ENCODE results near the gene CD79A. TPM values are rescaled to one million over a fixed set of nuclear protein-coding genes. Genes with fewer than 3 reads are reported as not detected.

Gene CD79A
- total and polyA plus RNA-seq, 4 experiments from 2014 or later: 0.93 to 29.7 (median 3.2) TPM

GRCh38 chr19:41918095-41918494 lies 41.0 kb downstream of the CD79A start:
- peaks cover 30% of the 10 kb centered on the region for H3K4me1 ChIP-seq (ENCODE audit: insufficient read depth, low read length)
- H3K9me3 ChIP-seq (ENCODE audit: control insufficient read depth in 1 of 2, low read length in 2 of 2): no peaks in the 10 kb centered on the region
- Mint-ChIP-seq H3K27me3 (peaks cover 8% of the 10 kb centered on the region in 2 donors), H3K4me3 (no peak overlapping the region), H3K27ac (no peak overlapping the region), H3K4me1 (peaks cover 5 to 18% (median 10%) of the 10 kb centered on the region in 4 donors), H3K36me3 (peaks cover 0 to under 1% of the 10 kb centered on the region in 2 donors), H3K9me3 (no peaks in the 10 kb centered on the region)
- peaks cover 23% of the 10 kb centered on the region for H3K27me3 ChIP-seq (ENCODE audit: insufficient read depth, low read length)
- no peak overlapping the region for H3K27ac ChIP-seq (ENCODE audit: low read depth, low read length)
- H3K4me3 ChIP-seq (ENCODE audit: low read length in 2 of 2): no peak overlapping the region
- no peaks in the 10 kb centered on the region for H3K36me3 ChIP-seq (ENCODE audit: insufficient read depth, low read length)
- no peak for DNase-seq
- intact Hi-C loops (cut with micrococcal nuclease): no loop called here
- CTCF ChIA-PET (ENCODE audit: partially characterized antibody): no interaction called here
- POLR2A ChIA-PET (ENCODE audit: partially characterized antibody): interaction anchor here (1.0 kb wide), 1 partner anchor 30 kb away, joined by 3 read pairs; no protein-coding TSS in a partner anchor

GRCh38 chr19:41918653-41919244 lies 41.7 kb downstream of the CD79A start:
- no peak overlapping the region for H3K4me3 Mint-ChIP-seq
- intact Hi-C loops (cut with micrococcal nuclease): no loop called here
- no peak overlapping the region for H3K4me3 ChIP-seq (ENCODE audit: low read length in 2 of 2)
- H3K9me3 Mint-ChIP-seq: no peaks in the 10 kb centered on the region
- DNase-seq: peak in 1 of 5 donors; percentile 14
- no peak overlapping the region for H3K27ac ChIP-seq (ENCODE audit: low read depth, low read length)
- peaks cover 9 to 13% (median 11%) of the 10 kb centered on the region in 4 donors for H3K4me1 Mint-ChIP-seq
- POLR2A ChIA-PET (ENCODE audit: partially characterized antibody): interaction anchor here (0.9 to 1.4 kb wide), 3 partner anchors 7 to 58 kb away, joined by 3 to 4 read pairs (median 4); partner anchors contain the start of gene RPS19
- H3K36me3 ChIP-seq (ENCODE audit: insufficient read depth, low read length): no peaks in the 10 kb centered on the region
- CTCF ChIA-PET (ENCODE audit: partially characterized antibody): interaction anchor here (1.0 kb wide), 1 partner anchor 32 kb away, joined by 3 read pairs; no protein-coding TSS in a partner anchor
- no peak overlapping the region for H3K27ac Mint-ChIP-seq
- H3K36me3 Mint-ChIP-seq: peaks cover 0 to 4% of the 10 kb centered on the region in 2 donors
- H3K27me3 ChIP-seq (ENCODE audit: insufficient read depth, low read length): peaks cover 21% of the 10 kb centered on the region
- H3K4me1 ChIP-seq (ENCODE audit: insufficient read depth, low read length): peaks cover 24% of the 10 kb centered on the region
- H3K27me3 Mint-ChIP-seq: peaks cover 5 to 6% of the 10 kb centered on the region in 2 donors
- no peaks in the 10 kb centered on the region for H3K9me3 ChIP-seq (ENCODE audit: control insufficient read depth in 1 of 2, low read length in 2 of 2)

GRCh38 chr19:41919948-41920712 lies 43.1 kb downstream of the CD79A start:
- Mint-ChIP-seq H3K36me3 (peaks cover 0 to 4% of the 10 kb centered on the region in 2 donors), H3K27me3 (peaks cover 0 to 2% of the 10 kb centered on the region in 2 donors), H3K4me3 (no peak overlapping the region), H3K4me1 (peaks cover 5 to 10% (median 6%) of the 10 kb centered on the region in 4 donors), H3K9me3 (no peaks in the 10 kb centered on the region), H3K27ac (no peak overlapping the region)
- peak in 1 of 5 donors; percentile 46 for DNase-seq
- ChIA-PET CTCF (ENCODE audit: partially characterized antibody) (no interaction called here), POLR2A (ENCODE audit: partially characterized antibody) (interaction anchor here (0.9 to 1.4 kb wide), 3 partner anchors 9 to 32 kb away, joined by 3 to 4 read pairs (median 3); no protein-coding TSS in a partner anchor)
- Histone ChIP-seq H3K27ac (ENCODE audit: low read depth, low read length) (no peak overlapping the region), H3K9me3 (ENCODE audit: control insufficient read depth in 1 of 2, low read length in 2 of 2) (no peaks in the 10 kb centered on the region), H3K36me3 (ENCODE audit: insufficient read depth, low read length) (no peaks in the 10 kb centered on the region), H3K4me3 (ENCODE audit: low read length in 2 of 2) (no peak overlapping the region), H3K4me1 (ENCODE audit: insufficient read depth, low read length) (peaks cover 12% of the 10 kb centered on the region), H3K27me3 (ENCODE audit: insufficient read depth, low read length) (peaks cover 12% of the 10 kb centered on the region)
- intact Hi-C loops (cut with micrococcal nuclease): no loop called here

GRCh38 chr19:41920882-41921576 lies 44.0 kb downstream of the CD79A start:
- Histone ChIP-seq H3K4me1 (ENCODE audit: insufficient read depth, low read length) (peaks cover 3% of the 10 kb centered on the region), H3K27me3 (ENCODE audit: insufficient read depth, low read length) (peaks cover 3% of the 10 kb centered on the region), H3K27ac (ENCODE audit: low read depth, low read length) (no peak overlapping the region), H3K36me3 (ENCODE audit: insufficient read depth, low read length) (no peaks in the 10 kb centered on the region), H3K9me3 (ENCODE audit: control insufficient read depth in 1 of 2, low read length in 2 of 2) (no peaks in the 10 kb centered on the region), H3K4me3 (ENCODE audit: low read length in 2 of 2) (no peak overlapping the region)
- H3K27me3 Mint-ChIP-seq: peaks cover 0 to 2% of the 10 kb centered on the region in 2 donors
- peaks cover 5 to 10% (median 6%) of the 10 kb centered on the region in 4 donors for H3K4me1 Mint-ChIP-seq
- peaks cover 0 to 4% of the 10 kb centered on the region in 2 donors for H3K36me3 Mint-ChIP-seq
- intact Hi-C loops (cut with micrococcal nuclease): no loop called here
- peak in 1 of 5 donors; percentile 19 for DNase-seq
- H3K27ac Mint-ChIP-seq: no peak overlapping the region
- POLR2A ChIA-PET (ENCODE audit: partially characterized antibody): interaction anchor here (1.6 to 3.3 kb wide), 2 partner anchors 9 to 12 kb away, joined by 4 to 16 read pairs; no protein-coding TSS in a partner anchor
- H3K9me3 Mint-ChIP-seq: no peaks in the 10 kb centered on the region
- no peak overlapping the region for H3K4me3 Mint-ChIP-seq
- CTCF ChIA-PET (ENCODE audit: partially characterized antibody): interaction anchor here (1.1 kb wide), 1 partner anchor 9 kb away, joined by 3 read pairs; no protein-coding TSS in a partner anchor

GRCh38 chr19:41921577-41922576 lies 44.8 kb downstream of the CD79A start:
- no peaks in the 10 kb centered on the region for H3K4me1 ChIP-seq (ENCODE audit: insufficient read depth, low read length)
- POLR2A ChIA-PET (ENCODE audit: partially characterized antibody): interaction anchor here (1.2 to 3.3 kb wide), 3 partner anchors 10 to 36 kb away, joined by 3 to 16 read pairs (median 4); no protein-coding TSS in a partner anchor
- Mint-ChIP-seq H3K27me3 (peaks cover 0 to 2% of the 10 kb centered on the region in 2 donors), H3K27ac (peak overlapping the region in 1 of 7 donors; percentile 77), H3K36me3 (peaks cover 0 to 4% of the 10 kb centered on the region in 2 donors), H3K4me1 (peaks cover 5 to 10% (median 6%) of the 10 kb centered on the region in 4 donors), H3K9me3 (no peaks in the 10 kb centered on the region), H3K4me3 (no peak overlapping the region)
- CTCF ChIA-PET (ENCODE audit: partially characterized antibody): interaction anchor here (1.1 kb wide), 1 partner anchor 10 kb away, joined by 3 read pairs; no protein-coding TSS in a partner anchor
- no peak overlapping the region for H3K27ac ChIP-seq (ENCODE audit: low read depth, low read length)
- H3K27me3 ChIP-seq (ENCODE audit: insufficient read depth, low read length): no peaks in the 10 kb centered on the region
- no peak overlapping the region for H3K4me3 ChIP-seq (ENCODE audit: low read length in 2 of 2)
- H3K36me3 ChIP-seq (ENCODE audit: insufficient read depth, low read length): no peaks in the 10 kb centered on the region
- DNase-seq: peak in 1 of 5 donors; percentile 19
- H3K9me3 ChIP-seq (ENCODE audit: control insufficient read depth in 1 of 2, low read length in 2 of 2): no peaks in the 10 kb centered on the region
- intact Hi-C loops (cut with micrococcal nuclease): no loop called here

GRCh38 chr19:41922585-41922984 lies 45.5 kb downstream of the CD79A start:
- H3K4me3 ChIP-seq (ENCODE audit: low read length in 2 of 2): no peak overlapping the region
- ChIA-PET CTCF (ENCODE audit: partially characterized antibody) (no interaction called here), POLR2A (ENCODE audit: partially characterized antibody) (interaction anchor here (1.2 to 3.3 kb wide), 2 partner anchors 11 to 36 kb away, joined by 3 to 16 read pairs; no protein-coding TSS in a partner anchor)
- H3K27me3 Mint-ChIP-seq: peaks cover 0 to 2% of the 10 kb centered on the region in 2 donors
- H3K27me3 ChIP-seq (ENCODE audit: insufficient read depth, low read length): no peaks in the 10 kb centered on the region
- no peaks in the 10 kb centered on the region for H3K9me3 Mint-ChIP-seq
- no peaks in the 10 kb centered on the region for H3K9me3 ChIP-seq (ENCODE audit: control insufficient read depth in 1 of 2, low read length in 2 of 2)
- peak in 1 of 5 donors; percentile 5 for DNase-seq
- peaks cover 4% of the 10 kb centered on the region for H3K4me1 ChIP-seq (ENCODE audit: insufficient read depth, low read length)
- peak overlapping the region in 1 of 7 donors; percentile 77 for H3K27ac Mint-ChIP-seq
- no peak overlapping the region for H3K27ac ChIP-seq (ENCODE audit: low read depth, low read length)
- H3K4me3 Mint-ChIP-seq: no peak overlapping the region
- H3K36me3 ChIP-seq (ENCODE audit: insufficient read depth, low read length): no peaks in the 10 kb centered on the region
- intact Hi-C loops (cut with micrococcal nuclease): no loop called here
- H3K4me1 Mint-ChIP-seq: peaks cover 5 to 10% (median 6%) of the 10 kb centered on the region in 4 donors
- H3K36me3 Mint-ChIP-seq: peaks cover 0 to 4% of the 10 kb centered on the region in 2 donors
